Measurements from ENCODE around the gene RASGRF2.

GRCh38 chr5:81022688-81023084, 62.5 kb downstream of the RASGRF2 start:
- TF ChIP-seq GABPA (IDR thresholded peaks at IDR 0.05; ENCODE audit: low read depth) (no peak), CTCF (IDR thresholded peaks at IDR 0.05; ENCODE audit: insufficient read depth, low read length) (no peak), REST (IDR thresholded peaks at IDR 0.05; ENCODE audit: insufficient replicate concordance, low read depth) (no peak), POLR2AphosphoS5 (IDR thresholded peaks at IDR 0.05; ENCODE audit: low read depth) (no peak), SPI1 (IDR thresholded peaks at IDR 0.05; ENCODE audit: borderline replicate concordance, low read depth) (no peak)
